Thymus (tissue), 11 donors: ENCODE measurements around the gene SLC4A7. TPM values are rescaled to one million over a fixed set of nuclear protein-coding genes. Genes with fewer than 3 reads are reported as not detected.
"Not testable (repeated sequence)": the region's sequence is repeated elsewhere in the genome, so short reads cannot be mapped to it uniquely, and the experiment has no call there.

Experiments used
- DNase-seq, 9 donors: peaks; one replicate each; pipeline ENCODE4 v3.0.0-alpha.2; 2013; ENCODE audit warnings: low spot score in 9 of 9, low read depth in 6 of 9, missing footprints in 1 of 9
- H3K27ac ChIP-seq, 2 donors: one replicate each; pipeline ENCODE4 v1.5.1; 2013; ENCODE audit warnings: control low read depth in 1 of 2, low read depth in 1 of 2, low read length in 1 of 2, mild to moderate bottlenecking in 1 of 2, moderate library complexity in 1 of 2
- H3K27me3 ChIP-seq, 2 donors: one replicate each; pipeline ENCODE4 v1.5.1; 2013; ENCODE audit warnings: low read length in 1 of 2; ENCODE audit not compliant: control insufficient read depth in 2 of 2, insufficient read depth in 1 of 2
- H3K36me3 ChIP-seq, 2 donors: one replicate each; pipeline ENCODE4 v1.5.1; 2013; ENCODE audit warnings: low read length in 1 of 2, mild to moderate bottlenecking in 1 of 2, moderate library complexity in 1 of 2; ENCODE audit not compliant: control insufficient read depth in 2 of 2, insufficient read depth in 2 of 2
- H3K4me1 ChIP-seq, 2 donors: one replicate each; pipeline ENCODE4 v1.5.1; 2013; ENCODE audit warnings: low read length in 2 of 2; ENCODE audit not compliant: control insufficient read depth in 2 of 2, insufficient read depth in 2 of 2
- H3K4me3 ChIP-seq, 2 donors: one replicate each; pipeline ENCODE4 v1.5.1; 2013; ENCODE audit warnings: low read length in 2 of 2, control low read depth in 1 of 2, mild to moderate bottlenecking in 1 of 2
- H3K9me3 ChIP-seq, 2 donors: one replicate each; pipeline ENCODE4 v1.5.1; 2013; ENCODE audit warnings: low read length in 1 of 2, mild to moderate bottlenecking in 1 of 2; ENCODE audit not compliant: control insufficient read depth in 2 of 2, insufficient read depth in 1 of 2
- WGBS: extraction: QIAGEN DNeasy Blood & Tissue Kit; methylation state at CpG from one replicate; pipeline ENCODE4 v1.1.7; 2013; 5-methylcytosine and 5-hydroxymethylcytosine counted together
- polyA plus RNA-seq: library from polyadenylated mRNA; stranded (reverse); fragments of 200-250 nt; gene quantifications from one replicate; pipeline ENCODE4 v1.2.3, GENCODE V29; 2013
- total RNA-seq: library from RNA; stranded (reverse); fragments of 120-200 nt; gene quantifications from one replicate; pipeline ENCODE4 v1.2.4, GENCODE V29; 2013
- donor health status: healthy.

Gene SLC4A7
- total and polyA plus RNA-seq, 2 donors: 6.5 to 24.8 TPM

DNA sequence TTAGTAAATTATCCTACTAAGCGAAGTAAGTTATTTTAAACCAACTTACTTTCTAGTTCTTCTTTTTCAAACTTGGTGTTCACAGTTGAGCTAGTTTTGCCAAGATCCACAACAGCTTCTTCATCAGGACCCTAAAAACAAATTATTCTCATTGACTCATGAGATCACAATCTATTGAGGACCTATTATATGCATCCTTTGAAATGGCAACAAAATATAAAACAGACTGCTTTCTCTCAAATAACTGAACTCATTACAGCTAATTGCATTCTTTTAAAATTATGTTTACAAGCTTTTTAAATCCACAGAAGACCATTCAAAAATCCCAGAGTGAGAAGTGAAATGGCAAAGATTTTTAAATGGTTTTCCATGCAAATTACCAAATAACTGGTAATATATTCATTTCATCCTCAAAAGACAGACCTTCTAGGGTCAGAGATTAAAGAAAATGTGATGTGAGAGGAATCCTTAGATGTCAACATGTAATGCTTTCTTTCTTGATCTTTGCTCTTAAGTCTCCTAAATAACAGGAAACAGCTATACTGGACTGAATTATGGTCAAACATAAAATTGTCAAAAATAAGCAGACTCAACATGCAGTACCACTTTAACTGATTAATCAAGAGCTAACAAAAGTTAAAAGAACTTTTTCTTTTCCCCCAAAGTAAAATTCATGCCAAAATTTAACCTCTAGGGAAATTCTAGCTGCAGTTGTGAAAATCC lies 31.7 kb downstream of the SLC4A7 start:
- Histone ChIP-seq H3K27ac (no peak overlapping the region), H3K4me1 (no peaks in the 10 kb centered on the region), H3K4me3 (no peak overlapping the region), H3K9me3 (no peaks in the 10 kb centered on the region), H3K36me3 (no peaks in the 10 kb centered on the region), H3K27me3 (no peaks in the 10 kb centered on the region)
- WGBS: 99% methylated on average over 1 of the region's 1 CpG
- no peak for DNase-seq

DNA sequence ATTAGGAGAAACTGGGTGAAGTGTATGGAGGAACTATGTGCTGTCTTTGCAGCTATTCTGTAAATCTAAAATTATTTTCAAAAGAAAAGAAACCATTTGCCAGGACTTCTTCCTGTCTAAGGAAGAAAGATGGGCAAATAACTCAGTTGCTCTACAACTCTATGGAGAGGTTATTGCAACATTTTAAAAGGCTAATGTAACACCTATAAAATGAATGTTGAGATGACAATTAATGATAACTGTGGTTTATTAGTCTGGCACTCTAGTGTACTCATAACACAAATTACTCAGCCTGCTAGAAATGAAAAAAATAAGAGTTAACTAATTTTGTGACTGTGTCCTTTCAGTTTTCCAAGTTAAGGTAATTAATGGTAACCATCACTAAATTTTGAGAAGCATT lies 32.3 kb downstream of the SLC4A7 start:
- DNase-seq: no peak
- H3K4me1 ChIP-seq: no peaks in the 10 kb centered on the region
- H3K9me3 ChIP-seq: no peaks in the 10 kb centered on the region
- no peak overlapping the region for H3K27ac ChIP-seq
- H3K27me3 ChIP-seq: no peaks in the 10 kb centered on the region
- H3K36me3 ChIP-seq: no peaks in the 10 kb centered on the region
- H3K4me3 ChIP-seq: no peak overlapping the region

DNA sequence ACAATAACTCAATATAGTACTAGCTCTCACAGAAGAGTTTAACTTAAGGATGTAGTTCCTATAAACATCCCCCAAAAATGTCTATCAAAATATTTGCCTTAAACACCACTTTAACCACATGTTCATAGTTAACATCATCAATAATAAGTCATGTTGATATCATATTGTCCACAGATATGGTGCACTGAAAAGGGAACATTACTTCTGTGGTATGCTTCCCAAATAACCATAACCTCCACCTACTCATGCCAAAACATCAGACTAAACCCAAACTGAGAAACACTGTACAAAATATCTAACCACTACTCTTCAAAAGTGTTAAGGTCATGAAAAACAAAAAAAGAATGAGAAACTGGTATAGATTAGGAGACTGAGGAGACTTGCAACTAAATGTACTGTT lies 32.9 kb downstream of the SLC4A7 start:
- Histone ChIP-seq H3K36me3 (no peaks in the 10 kb centered on the region), H3K4me3 (no peak overlapping the region), H3K27ac (no peak overlapping the region), H3K27me3 (no peaks in the 10 kb centered on the region), H3K4me1 (no peaks in the 10 kb centered on the region), H3K9me3 (no peaks in the 10 kb centered on the region)
- no peak for DNase-seq

DNA sequence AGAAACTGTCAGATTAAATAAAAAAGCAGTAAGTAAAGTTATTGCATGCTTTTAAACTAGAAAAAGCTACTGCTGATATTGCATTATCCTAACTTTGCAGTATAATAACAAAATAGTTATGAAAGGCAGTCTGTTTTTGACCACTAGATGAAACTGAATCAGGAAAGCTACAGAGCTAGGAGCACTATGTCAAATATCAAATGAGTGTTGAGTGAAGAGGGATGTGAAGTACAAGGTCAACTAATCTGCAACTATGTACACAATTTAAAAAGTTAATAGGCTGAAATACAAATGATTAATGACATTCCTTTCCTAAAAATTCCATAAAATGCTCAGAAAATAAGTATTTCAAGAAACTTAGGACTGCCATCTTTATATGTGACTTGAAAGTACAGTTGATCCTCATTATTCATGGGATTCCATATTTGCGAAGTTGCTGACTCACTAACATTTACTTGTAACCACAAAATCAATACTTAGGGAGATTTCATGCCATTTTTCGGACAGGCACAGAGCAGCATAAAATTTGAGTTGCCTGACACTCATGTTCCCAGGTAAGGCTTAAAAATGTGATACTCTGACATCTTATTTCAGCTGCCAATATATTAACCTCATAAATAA lies 34.5 kb downstream of the SLC4A7 start:
- DNase-seq: no peak
- Histone ChIP-seq H3K36me3 (peaks cover 0 to 7% of the 10 kb centered on the region in 2 donors), H3K9me3 (no peaks in the 10 kb centered on the region), H3K4me3 (no peak overlapping the region), H3K27ac (no peak overlapping the region), H3K4me1 (no peaks in the 10 kb centered on the region), H3K27me3 (no peaks in the 10 kb centered on the region)
- WGBS: 98% methylated on average over 2 of the region's 2 CpGs

DNA sequence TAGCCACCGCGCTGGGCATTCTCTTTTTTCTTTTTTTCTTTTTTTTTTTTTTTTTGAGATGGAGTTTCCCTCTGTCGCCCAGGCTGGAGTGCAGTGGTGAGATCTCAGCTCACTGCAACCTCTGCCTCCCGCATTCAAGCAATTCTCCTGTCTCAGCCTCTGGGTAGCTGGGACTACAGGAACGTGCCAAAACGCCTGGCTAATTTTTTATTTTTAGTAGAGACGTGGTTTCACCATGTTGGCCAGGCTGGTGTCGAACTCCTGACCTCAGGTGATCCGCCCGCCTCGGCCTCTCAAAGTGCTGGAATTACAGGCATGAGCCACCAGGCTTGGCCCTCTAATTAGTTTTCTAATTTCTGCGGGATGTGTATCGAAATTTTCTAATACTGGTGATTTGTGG lies 41.2 kb downstream of the SLC4A7 start:
- H3K4me3 ChIP-seq, DNase-seq, H3K9me3 ChIP-seq, H3K4me1 ChIP-seq, H3K27me3 ChIP-seq, H3K27ac ChIP-seq: not testable (repeated sequence)
- WGBS: 98% methylated on average over 13 of the region's 13 CpGs
- H3K36me3 ChIP-seq: peaks cover 0 to 17% of the 10 kb centered on the region in 2 donors

DNA sequence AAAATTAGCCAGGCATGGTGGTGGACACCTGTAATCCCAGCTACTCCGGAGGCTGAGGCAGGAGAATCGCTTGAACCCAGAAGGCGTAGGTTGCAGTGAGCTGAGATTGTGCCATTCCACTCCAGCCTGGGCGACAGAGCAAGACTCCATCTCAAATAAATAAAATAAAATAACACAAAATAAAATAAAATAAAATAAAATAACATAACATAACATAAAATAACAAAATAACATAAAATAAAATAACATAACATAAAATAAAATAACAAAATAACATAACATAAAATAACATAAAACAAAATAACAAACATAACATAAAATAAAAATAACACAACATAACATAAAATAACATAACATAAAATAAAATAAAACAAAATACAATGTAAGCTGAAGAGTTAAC lies 45.8 kb downstream of the SLC4A7 start:
- 97% methylated on average over 4 of the region's 4 CpGs for WGBS
- not testable (repeated sequence) for H3K4me3 ChIP-seq, H3K4me1 ChIP-seq, DNase-seq, H3K27me3 ChIP-seq, H3K9me3 ChIP-seq, H3K27ac ChIP-seq
- peaks cover under 1 to 14% of the 10 kb centered on the region in 2 donors for H3K36me3 ChIP-seq

DNA sequence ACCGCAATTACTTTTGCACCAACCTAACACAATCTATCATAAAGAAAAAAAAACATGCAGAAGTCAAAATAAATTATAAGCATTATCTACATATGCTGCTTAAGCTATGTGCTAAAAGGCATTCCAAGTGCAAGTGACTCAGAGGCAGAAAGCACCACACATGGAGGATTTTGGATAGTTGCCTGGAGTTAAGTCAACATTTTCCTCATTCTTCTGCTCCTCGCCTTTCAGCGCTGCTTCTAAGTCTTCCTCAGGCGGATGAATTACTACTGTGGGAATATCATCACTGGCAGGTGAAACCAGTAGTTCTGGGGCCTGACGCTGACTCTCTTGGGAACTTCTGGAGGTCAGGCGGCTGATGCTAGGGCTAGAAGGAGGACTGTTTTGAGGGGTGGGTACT lies 53.1 kb downstream of the SLC4A7 start:
- H3K36me3 ChIP-seq: peaks cover 18 to 27% of the 10 kb centered on the region in 2 donors
- H3K27me3 ChIP-seq: no peaks in the 10 kb centered on the region
- 95% methylated on average over 6 of the region's 6 CpGs for WGBS
- H3K9me3 ChIP-seq: no peaks in the 10 kb centered on the region
- DNase-seq: peak in 1 of 9 donors; percentile 2
- no peak overlapping the region for H3K27ac ChIP-seq
- H3K4me3 ChIP-seq: no peak overlapping the region
- H3K4me1 ChIP-seq: no peaks in the 10 kb centered on the region

DNA sequence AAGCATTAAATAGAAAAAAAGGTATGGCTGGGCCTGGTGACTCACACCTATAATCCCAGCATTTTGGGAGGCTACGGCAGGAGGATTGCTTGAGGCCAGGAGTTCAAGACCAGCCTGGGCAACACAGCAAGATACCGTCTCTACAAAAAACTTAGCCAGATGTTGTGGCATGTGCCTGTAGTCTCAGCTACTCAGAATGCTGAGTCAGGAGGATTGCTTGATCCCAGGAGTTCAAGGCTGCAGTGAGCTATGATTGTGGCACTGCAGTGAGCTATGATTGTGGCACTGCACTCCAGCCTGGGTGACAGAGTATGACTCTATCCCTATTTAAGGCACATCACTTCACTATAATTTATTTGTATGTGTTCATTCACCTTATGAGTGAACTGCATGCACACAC lies 54.3 kb downstream of the SLC4A7 start:
- Histone ChIP-seq H3K9me3 (no peaks in the 10 kb centered on the region), H3K4me3 (no peak overlapping the region), H3K27ac (no peak overlapping the region), H3K4me1 (no peaks in the 10 kb centered on the region), H3K27me3 (no peaks in the 10 kb centered on the region), H3K36me3 (peaks cover 18 to 27% of the 10 kb centered on the region in 2 donors)
- WGBS: 96% methylated on average over 2 of the region's 2 CpGs
- no peak for DNase-seq

DNA sequence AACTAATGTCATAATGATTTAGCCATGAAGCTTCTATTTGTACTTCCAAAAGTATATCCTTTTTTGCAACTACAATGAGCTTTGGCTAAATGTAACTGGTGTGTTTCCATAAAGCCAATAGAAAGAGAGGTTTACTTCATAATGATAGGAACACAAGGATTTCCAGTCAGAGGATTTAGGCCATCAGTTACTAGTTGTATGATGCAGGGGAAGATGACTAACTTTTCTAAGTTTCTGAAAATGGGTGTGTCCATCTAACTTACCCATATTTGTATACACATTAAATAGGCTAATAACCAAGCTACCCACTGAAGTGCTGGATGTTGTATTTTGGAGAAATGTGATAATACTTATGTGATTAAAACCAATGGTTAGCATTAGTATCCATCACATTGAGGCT lies 55.7 kb downstream of the SLC4A7 start:
- H3K4me3 ChIP-seq: no peak overlapping the region
- peaks cover 18 to 33% of the 10 kb centered on the region in 2 donors for H3K36me3 ChIP-seq
- no peaks in the 10 kb centered on the region for H3K9me3 ChIP-seq
- no peaks in the 10 kb centered on the region for H3K27me3 ChIP-seq
- no peak for DNase-seq
- no peak overlapping the region for H3K27ac ChIP-seq
- H3K4me1 ChIP-seq: no peaks in the 10 kb centered on the region
